Gastroesophageal sphincter (tissue), 4 donors: ENCODE data around the gene ARSH. TPM values are rescaled to one million over a fixed set of nuclear protein-coding genes. Genes with fewer than 3 reads are reported as not detected.

Experiments
- ATAC-seq: fragments of 150-250 bp; one replicate; pipeline ENCODE4 v1.9.1; 2016; ENCODE audit warnings: mild to moderate bottlenecking, moderate library complexity
- H3K27ac ChIP-seq, 4 donors: fragments of 200-600 bp; sonication (generic) in 3 of 4; 1 replicate in 3 of 4; 2 replicates in 1 of 4; pipeline ENCODE4 v1.5.1; 2016 to 2019
- H3K27me3 ChIP-seq: fragments of 200-600 bp; sonication (generic); one replicate; pipeline ENCODE4 v1.5.1; 2019
- H3K36me3 ChIP-seq, 2 donors: fragments of 200-600 bp; sonication (generic); one replicate each; pipeline ENCODE4 v1.5.1; 2019; ENCODE audit warnings: control low read depth in 1 of 2
- H3K4me1 ChIP-seq, 3 donors: fragments of 200-600 bp; sonication (generic); 1 replicate in 2 of 3; 2 replicates in 1 of 3; pipeline ENCODE4 v1.5.1; 2016 to 2019; ENCODE audit warnings: control low read depth in 2 of 3
- H3K4me3 ChIP-seq, 2 donors: fragments of 200-600 bp; sonication (generic); one replicate each; pipeline ENCODE4 v1.5.1; 2019; ENCODE audit warnings: mild to moderate bottlenecking in 1 of 2, moderate library complexity in 1 of 2
- H3K9me3 ChIP-seq, 3 donors: fragments of 200-600 bp; sonication (generic); one replicate each; pipeline ENCODE4 v1.5.1; 2017 to 2019; ENCODE audit warnings: control low read depth in 2 of 3
- EP300 ChIP-seq: sonication (generic); formaldehyde crosslinking; IDR thresholded peaks from one replicate; pipeline ENCODE4 v1.6.1; 2017; ENCODE audit warnings: antibody characterized with exemption, mild to moderate bottlenecking
- POLR2A ChIP-seq, 2 donors: fragments of 450-650 bp; IDR thresholded peaks; one replicate each; pipeline ENCODE4 v1.6.1; 2017; ENCODE audit warnings: antibody characterized with exemption in 2 of 2, mild to moderate bottlenecking in 2 of 2, moderate library complexity in 1 of 2
- POLR2AphosphoS5 ChIP-seq: sonication (generic); formaldehyde crosslinking; IDR thresholded peaks from one replicate; pipeline ENCODE4 v1.6.1; 2017; ENCODE audit warnings: antibody characterized with exemption
- WGBS, 2 donors: methylation state at CpG; one replicate each; pipeline ENCODE4 v1.1.5; 2018; ENCODE audit warnings: low coverage in 1 of 2; 5-methylcytosine and 5-hydroxymethylcytosine counted together
- small RNA-seq, 4 donors: library from RNA; depleted of rRNA; stranded (forward); fragments of <200 nt; gene quantifications; one replicate each; pipeline ENCODE3, GENCODE V24; 2016
- total RNA-seq, 4 donors: library from RNA; depleted of rRNA; stranded (reverse); fragments of >200 nt; gene quantifications; one replicate each; pipeline ENCODE4 v1.1.0, GENCODE V29; 2016
- TF ChIP-seq, protein P1 (sequence below), 4 experiments: fragments of 200-600 bp in 2 of 4; fragments of 450-650 bp in 2 of 4; sonication (generic) in 1 of 4; IDR thresholded peaks; one replicate each; pipeline ENCODE4 v1.5.1; 2017 to 2019; ENCODE audit warnings: antibody characterized with exemption in 4 of 4, mild to moderate bottlenecking in 2 of 4, moderate library complexity in 2 of 4

Gene ARSH
- total RNA-seq, 4 donors from 2014 or later = 0.42 TPM; not detected in 3

DNA sequence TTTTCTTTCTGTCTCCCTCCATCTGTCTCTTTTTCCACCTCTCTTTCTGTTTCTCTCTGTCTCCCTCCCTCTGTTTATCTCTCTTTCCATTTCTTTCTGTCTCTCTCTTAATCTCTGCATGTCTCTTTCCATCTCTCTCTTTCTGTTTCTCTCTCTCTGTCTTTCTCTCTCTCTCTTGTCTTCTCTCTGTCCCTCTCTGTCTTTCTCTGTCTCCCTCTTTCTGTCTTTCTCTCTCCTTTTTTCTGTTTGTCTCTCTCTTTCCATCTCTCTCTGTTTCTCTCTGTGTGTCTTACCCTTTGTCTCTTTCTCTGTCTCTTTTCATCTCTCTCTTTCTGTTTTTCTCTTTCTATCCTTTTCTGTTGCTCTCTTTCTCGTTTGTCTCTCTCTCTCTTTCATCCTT lies 69.6 kb downstream of the ARSH start:
- Histone ChIP-seq H3K27ac (no peak overlapping the region), H3K9me3 (no peaks in the 10 kb centered on the region), H3K27me3 (no peaks in the 10 kb centered on the region), H3K4me1 (no peaks in the 10 kb centered on the region), H3K4me3 (no peak overlapping the region), H3K36me3 (no peaks in the 10 kb centered on the region)
- TF ChIP-seq POLR2A (IDR thresholded peaks at IDR 0.05) (no peak), EP300 (no peak), POLR2AphosphoS5 (no peak)
- TF ChIP-seq, protein P1, sequence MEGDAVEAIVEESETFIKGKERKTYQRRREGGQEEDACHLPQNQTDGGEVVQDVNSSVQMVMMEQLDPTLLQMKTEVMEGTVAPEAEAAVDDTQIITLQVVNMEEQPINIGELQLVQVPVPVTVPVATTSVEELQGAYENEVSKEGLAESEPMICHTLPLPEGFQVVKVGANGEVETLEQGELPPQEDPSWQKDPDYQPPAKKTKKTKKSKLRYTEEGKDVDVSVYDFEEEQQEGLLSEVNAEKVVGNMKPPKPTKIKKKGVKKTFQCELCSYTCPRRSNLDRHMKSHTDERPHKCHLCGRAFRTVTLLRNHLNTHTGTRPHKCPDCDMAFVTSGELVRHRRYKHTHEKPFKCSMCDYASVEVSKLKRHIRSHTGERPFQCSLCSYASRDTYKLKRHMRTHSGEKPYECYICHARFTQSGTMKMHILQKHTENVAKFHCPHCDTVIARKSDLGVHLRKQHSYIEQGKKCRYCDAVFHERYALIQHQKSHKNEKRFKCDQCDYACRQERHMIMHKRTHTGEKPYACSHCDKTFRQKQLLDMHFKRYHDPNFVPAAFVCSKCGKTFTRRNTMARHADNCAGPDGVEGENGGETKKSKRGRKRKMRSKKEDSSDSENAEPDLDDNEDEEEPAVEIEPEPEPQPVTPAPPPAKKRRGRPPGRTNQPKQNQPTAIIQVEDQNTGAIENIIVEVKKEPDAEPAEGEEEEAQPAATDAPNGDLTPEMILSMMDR (IDR thresholded peaks at IDR 0.05) = no peak
- WGBS, 2 donors = 20% methylated on average over 1 of the region's 1 CpG; no CpG with 5 or more reads in 1 of the 2 donors
- ATAC-seq = no peak

DNA sequence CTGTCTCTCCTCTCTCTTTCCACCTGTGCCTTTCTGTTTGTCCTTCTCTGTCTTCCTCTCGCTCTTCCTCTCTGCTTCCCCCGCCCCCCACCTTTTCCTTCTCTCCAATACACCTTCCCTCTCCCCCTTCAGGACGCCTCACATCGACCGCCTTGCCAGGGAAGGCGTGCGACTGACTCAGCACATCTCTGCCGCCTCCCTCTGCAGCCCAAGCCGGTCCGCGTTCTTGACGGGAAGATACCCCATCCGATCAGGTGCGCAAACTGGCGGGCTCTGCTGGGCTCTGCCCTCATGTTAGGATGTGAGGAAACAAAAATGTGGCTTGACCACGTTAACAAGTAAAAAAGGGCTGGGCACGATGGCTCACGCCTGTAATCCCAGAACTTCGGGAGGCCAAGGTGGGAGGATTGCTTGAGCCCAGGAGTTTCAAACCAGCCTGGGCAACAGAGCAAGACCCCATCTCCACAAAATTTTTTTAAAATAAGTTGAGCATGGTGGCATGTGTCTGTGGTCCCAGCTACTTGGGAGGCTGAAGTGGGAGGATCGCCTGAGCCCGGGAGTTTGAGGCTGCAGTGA lies 70.2 kb downstream of the ARSH start:
- no peaks in the 10 kb centered on the region for H3K4me1 ChIP-seq
- H3K9me3 ChIP-seq = no peaks in the 10 kb centered on the region
- no peak overlapping the region for H3K27ac ChIP-seq
- TF ChIP-seq, protein P1 (IDR thresholded peaks at IDR 0.05) = no peak
- no peak for TF ChIP-seq POLR2AphosphoS5
- TF ChIP-seq POLR2A (IDR thresholded peaks at IDR 0.05) = no peak
- no peak for TF ChIP-seq EP300
- no peak overlapping the region for H3K4me3 ChIP-seq
- 40% methylated on average over 5 of the region's 21 CpGs; no CpG with 5 or more reads in 1 of the 2 donors for WGBS, 2 donors
- H3K27me3 ChIP-seq = no peaks in the 10 kb centered on the region
- no peak for ATAC-seq
- H3K36me3 ChIP-seq = no peaks in the 10 kb centered on the region

Small RNAs within 50 kb of the gene (small RNA-seq; reads per million reads assigned to genes)
- 0 reads per million in 4 donors for gene RN7SL578P

Other genes starting within 250 kb of the ARSH start
- 10 to 100 TPM in 2 of 4 donors, 1 to 10 TPM in 2; 3.8 to 13.7 (median 8.5) TPM for gene GYG2, start 177.6 kb upstream of the ARSH start, total RNA-seq
- 10 to 100 TPM; 11.5 to 20.2 (median 12.4) TPM for gene ARSD, start 77.2 kb upstream of the ARSH start, total RNA-seq
- under 1 TPM in 3 of 4 donors, not detected in 1; 0.27 to 0.32 (median 0.31) TPM for gene ARSF, start 34.9 kb downstream of the ARSH start, total RNA-seq